Ishikawa (cell line): Measurements from ENCODE around the gene EIF3A.

Experiments used
- CEBPB ChIP-seq: IDR thresholded peaks from 2 replicates; pipeline ENCODE4 v1.6.1; 2012
- CREB1 ChIP-seq: IDR thresholded peaks from 2 replicates; pipeline ENCODE4 v1.6.1; 2012; ENCODE audit warnings: low read depth
- EGR1 ChIP-seq: IDR thresholded peaks from 2 replicates; pipeline ENCODE4 v1.6.1; 2012
- EP300 ChIP-seq: IDR thresholded peaks from 2 replicates; pipeline ENCODE4 v1.6.1; 2012; ENCODE audit warnings: borderline replicate concordance
- FOXM1 ChIP-seq: IDR thresholded peaks from 2 replicates; pipeline ENCODE4 v1.6.1; 2012; ENCODE audit warnings: low read depth, borderline replicate concordance
- NFIC ChIP-seq: IDR thresholded peaks from 2 replicates; pipeline ENCODE4 v1.6.1; 2012
- RAD21 ChIP-seq: IDR thresholded peaks from 2 replicates; pipeline ENCODE4 v1.6.1; 2012; ENCODE audit warnings: low read depth
- REST ChIP-seq: IDR thresholded peaks from 2 replicates; pipeline ENCODE4 v1.6.1; 2012; ENCODE audit warnings: low read depth, mild to moderate bottlenecking
- TAF1 ChIP-seq: IDR thresholded peaks from 2 replicates; pipeline ENCODE4 v1.6.1; 2012; ENCODE audit warnings: low read depth, mild to moderate bottlenecking
- TCF12 ChIP-seq: IDR thresholded peaks from 2 replicates; pipeline ENCODE4 v1.6.1; 2012; ENCODE audit warnings: low read depth
- TEAD4 ChIP-seq: IDR thresholded peaks from 2 replicates; pipeline ENCODE4 v1.6.1; 2012
- USF1 ChIP-seq: IDR thresholded peaks from 2 replicates; pipeline ENCODE4 v1.6.1; 2012
- YY1 ChIP-seq: IDR thresholded peaks from 2 replicates; pipeline ENCODE4 v1.6.1; 2012; ENCODE audit warnings: low read depth
- ZBTB7A ChIP-seq: IDR thresholded peaks from 2 replicates; pipeline ENCODE4 v1.6.1; 2012; ENCODE audit warnings: low read depth
- TF ChIP-seq, protein P1 (sequence below): IDR thresholded peaks from 2 replicates; pipeline ENCODE4 v1.6.1; 2012

The EIF3A gene

GRCh38 chr10:118995739-118996138 lies 84.9 kb downstream of the EIF3A start:
- TF ChIP-seq, protein P1, sequence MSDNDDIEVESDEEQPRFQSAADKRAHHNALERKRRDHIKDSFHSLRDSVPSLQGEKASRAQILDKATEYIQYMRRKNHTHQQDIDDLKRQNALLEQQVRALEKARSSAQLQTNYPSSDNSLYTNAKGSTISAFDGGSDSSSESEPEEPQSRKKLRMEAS = no peak
- no peak for TF ChIP-seq NFIC
- TF ChIP-seq TCF12 = no peak
- no peak for TF ChIP-seq RAD21
- TF ChIP-seq ZBTB7A = no peak
- no peak for TF ChIP-seq TEAD4
- no peak for TF ChIP-seq TAF1
- no peak for TF ChIP-seq CREB1
- no peak for TF ChIP-seq YY1
- no peak for TF ChIP-seq CEBPB
- no peak for TF ChIP-seq USF1
- TF ChIP-seq EGR1 = no peak

- no peak for TF ChIP-seq CEBPB
These were observed 86.3 kb downstream of the EIF3A start for GRCh38 chr10:118994321-118994720.

DNA sequence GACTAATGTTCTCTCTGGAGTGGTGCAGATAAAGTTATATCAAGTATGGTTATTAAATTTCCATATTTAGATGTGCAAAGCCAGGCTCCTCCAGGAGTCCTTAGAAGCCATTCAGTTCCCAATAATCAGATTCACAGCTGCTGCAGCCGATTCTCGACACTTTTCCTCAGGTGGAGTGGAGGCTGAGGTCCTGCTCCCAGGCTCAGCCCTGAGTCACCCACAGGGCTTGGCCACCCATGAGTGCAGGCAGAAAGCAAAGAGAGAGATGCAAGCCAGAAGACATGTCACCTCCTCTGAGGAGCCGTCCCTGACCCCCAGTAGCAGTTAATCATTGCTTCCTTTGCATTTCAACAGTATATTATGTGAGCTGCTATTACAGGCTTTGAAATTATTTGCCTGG lies 87.4 kb downstream of the EIF3A start:
- TF ChIP-seq EP300 (no peak), TAF1 (no peak), FOXM1 (no peak), NFIC (no peak), RAD21 (no peak), CREB1 (no peak)
- TF ChIP-seq, protein P1 = no peak

DNA sequence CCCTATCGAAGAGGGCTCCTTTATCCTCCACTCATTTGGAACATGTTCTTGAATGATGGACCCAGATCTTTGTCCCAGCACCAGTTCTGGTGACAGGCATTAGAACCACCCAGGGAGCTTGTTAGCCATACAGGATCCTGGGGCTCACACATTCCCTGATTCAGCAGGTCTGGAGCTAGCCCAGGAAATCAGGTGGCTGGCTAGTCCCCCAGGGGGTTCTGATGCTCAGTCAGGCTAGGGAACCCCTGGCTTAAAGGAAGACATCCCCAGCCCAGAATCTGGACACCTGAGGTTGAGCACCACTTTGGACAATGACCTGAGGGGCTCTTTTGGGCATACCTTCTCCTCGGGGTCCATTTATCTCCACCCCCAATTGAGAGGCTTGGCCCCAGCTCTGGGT lies 88.1 kb downstream of the EIF3A start:
- TF ChIP-seq TCF12 (no peak), NFIC (no peak), REST (no peak), ZBTB7A (no peak), RAD21 (no peak), USF1 (no peak), FOXM1 (no peak), TAF1 (no peak), CREB1 (no peak), YY1 (no peak), CEBPB (no peak), EGR1 (no peak)
- TF ChIP-seq, protein P1 = no peak

DNA sequence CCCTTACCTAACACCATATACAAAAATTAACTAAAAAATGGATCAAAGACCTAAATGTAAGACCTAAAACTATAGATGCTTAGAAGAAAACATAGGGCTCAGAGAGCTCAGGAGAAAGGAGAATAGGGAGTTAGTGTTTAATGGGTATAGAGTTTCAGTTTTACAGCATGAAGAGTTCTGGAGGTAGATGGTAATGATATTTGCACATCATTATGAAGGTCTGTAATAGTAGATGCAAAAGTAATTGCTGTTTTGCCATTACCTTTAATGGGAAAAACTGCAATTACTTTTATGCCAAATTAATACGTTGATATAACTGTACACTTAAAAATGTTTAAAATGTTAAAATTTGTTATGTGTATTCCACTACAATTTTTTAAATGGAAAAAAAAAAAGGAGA lies 90.3 kb downstream of the EIF3A start:
- TF ChIP-seq CEBPB = no peak
- TF ChIP-seq TCF12 = no peak
- TF ChIP-seq ZBTB7A = no peak
- no peak for TF ChIP-seq RAD21
- no peak for TF ChIP-seq NFIC
- TF ChIP-seq FOXM1 = no peak
- no peak for TF ChIP-seq USF1
- TF ChIP-seq, protein P1 = no peak
- no peak for TF ChIP-seq TEAD4
- TF ChIP-seq REST = no peak
- no peak for TF ChIP-seq TAF1
- no peak for TF ChIP-seq CREB1
- no peak for TF ChIP-seq YY1
- TF ChIP-seq EP300 = no peak
- no peak for TF ChIP-seq EGR1
